Skeletal muscle tissue (tissue), 1 donor: Measurements from ENCODE around the gene PARP8. TPM values are rescaled to one million over a fixed set of nuclear protein-coding genes. Genes with fewer than 3 reads are reported as not detected.

Experiments
- total RNA-seq: library from RNA; depleted of rRNA; stranded (reverse); fragments of >200 nt; gene quantifications from one replicate; pipeline ENCODE4 v1.2.3, GENCODE V29; 2014

PARP8 gene
- total RNA-seq, 1 donor from 2014 or later, result 12.0 TPM

Other genes starting within 250 kb of the PARP8 start
- gene EMB, start 225.3 kb upstream of the PARP8 start, total RNA-seq, result 3.7 TPM